Peyer's patch (tissue), 4 donors: ENCODE results near the gene STRIT1.

Source experiments
- CTCF ChIP-seq, 6 experiments: fragments of 450-650 bp in 4 of 6; fragments of 200-600 bp in 2 of 6; sonication (generic) in 1 of 6; IDR thresholded peaks; one replicate each; pipeline ENCODE4 v1.5.1; 2017 to 2019; ENCODE audit warnings: antibody characterized with exemption in 6 of 6, mild to moderate bottlenecking in 3 of 6, moderate library complexity in 1 of 6
- POLR2A ChIP-seq, 2 donors: fragments of 450-650 bp; IDR thresholded peaks; one replicate each; pipeline ENCODE4 v1.5.1; 2017; ENCODE audit warnings: antibody characterized with exemption in 2 of 2, mild to moderate bottlenecking in 2 of 2, moderate library complexity in 2 of 2

- TF ChIP-seq CTCF (IDR thresholded peaks at IDR 0.05), result no peak
- no peak for TF ChIP-seq POLR2A (IDR thresholded peaks at IDR 0.05)
Observed at GRCh38 chr3:155325263-155325835, 31.9 kb upstream of the STRIT1 start.
